ENCODE data around the gene TBC1D9. TPM values are rescaled to one million over a fixed set of nuclear protein-coding genes. Genes with fewer than 3 reads are reported as not detected.
"Not testable (repeated sequence)": the region's sequence is repeated elsewhere in the genome, so short reads cannot be mapped to it uniquely, and the experiment has no call there.

TBC1D9 gene
- polyA plus RNA-seq, 1 of the 3 experiments (the other 2 are of a cell fraction): 13.5 TPM

GRCh38 chr4:140748171-140748570 is 8.0 kb downstream of the TBC1D9 start:
- Histone ChIP-seq H3K79me2 (ENCODE audit: insufficient read depth) (peaks cover 92% of the 10 kb centered on the region), H2AFZ (ENCODE audit: low read depth) (no peak overlapping the region), H3K27me3 (ENCODE audit: insufficient read depth) (no peaks in the 10 kb centered on the region), H3K9me2 (no peaks in the 10 kb centered on the region), H3K36me3 (replicated peaks in 1 of 2; ENCODE audit: control insufficient read depth in 1 of 2, insufficient read depth in 2 of 2, low read length in 1 of 2) (peaks cover 0 to 23% of the 10 kb centered on the region in 2 experiments), H3F3A (replicated peaks; ENCODE audit: insufficient read depth) (peaks cover 7% of the 10 kb centered on the region), H4K20me1 (ENCODE audit: insufficient read depth) (no peaks in the 10 kb centered on the region), H3K27ac (ENCODE audit: low read depth in 2 of 2, low read length in 1 of 2) (no peak overlapping the region), H3K4me2 (no peak overlapping the region), H3K9me3 (peaks cover 19% of the 10 kb centered on the region), H3K4me3 (ENCODE audit: low read depth in 2 of 2, low read length in 1 of 2) (no peak overlapping the region), H3K4me1 (ENCODE audit: control insufficient read depth in 1 of 2, insufficient read depth in 2 of 2, low read depth in 1 of 2, low read length in 1 of 2) (peaks cover 11 to 12% of the 10 kb centered on the region in 2 experiments), H3K9ac (no peak overlapping the region)
- DNase-seq: no peak
- no peak for TF ChIP-seq CTCF (IDR thresholded peaks at IDR 0.05)
- no peak for TF ChIP-seq NFIC (IDR thresholded peaks at IDR 0.05; ENCODE audit: borderline replicate concordance)
- no peak for TF ChIP-seq NRF1 (IDR thresholded peaks at IDR 0.05; ENCODE audit: low read depth, low read length)
- no peak for TF ChIP-seq SMC3 (IDR thresholded peaks at IDR 0.05; ENCODE audit: low read depth, low read length)
- no peak for TF ChIP-seq USF2 (IDR thresholded peaks at IDR 0.05; ENCODE audit: borderline replicate concordance, low read depth, low read length)
- TF ChIP-seq RFX5 (IDR thresholded peaks at IDR 0.05; ENCODE audit: low read length): no peak
- no peak for TF ChIP-seq MAX (IDR thresholded peaks at IDR 0.05; ENCODE audit: low read depth)
- TF ChIP-seq JUND (IDR thresholded peaks at IDR 0.05): no peak
- no peak for TF ChIP-seq SIN3A (IDR thresholded peaks at IDR 0.05; ENCODE audit: borderline replicate concordance, low read depth, low read length)
- no peak for TF ChIP-seq MEF2A (IDR thresholded peaks at IDR 0.05; ENCODE audit: borderline replicate concordance, low read depth)
- WGBS (ENCODE audit: low lambda C conversion rate): 94% methylated on average over 1 of the region's 1 CpG
- POLR2A ChIA-PET: no interaction called here
- CTCF ChIA-PET: interaction anchor here (0.7 to 1.1 kb wide), 2 partner anchors 8 to 362 kb away, joined by 3 read pairs; partner anchors contain the start of gene TBC1D9

GRCh38 chr4:140746546-140746945 is 9.6 kb downstream of the TBC1D9 start:
- Histone ChIP-seq H3F3A (replicated peaks; ENCODE audit: insufficient read depth) (peaks cover 15% of the 10 kb centered on the region), H3K36me3 (replicated peaks in 1 of 2; ENCODE audit: control insufficient read depth in 1 of 2, insufficient read depth in 2 of 2, low read length in 1 of 2) (peaks cover 0 to 23% of the 10 kb centered on the region in 2 experiments), H3K4me1 (ENCODE audit: control insufficient read depth in 1 of 2, insufficient read depth in 2 of 2, low read depth in 1 of 2, low read length in 1 of 2) (peaks cover 14 to 16% of the 10 kb centered on the region in 2 experiments), H3K9me3 (peaks cover 19% of the 10 kb centered on the region), H3K79me2 (ENCODE audit: insufficient read depth) (peaks cover 82% of the 10 kb centered on the region)
- H3K4me3 ChIP-seq (ENCODE audit: low read depth in 2 of 2, low read length in 1 of 2); DNase-seq; H3K27ac ChIP-seq (ENCODE audit: low read depth in 2 of 2, low read length in 1 of 2); H3K9ac ChIP-seq; POLR2A ChIA-PET; H3K9me2 ChIP-seq; H2AFZ ChIP-seq (ENCODE audit: low read depth); H3K4me2 ChIP-seq; H4K20me1 ChIP-seq (ENCODE audit: insufficient read depth); H3K27me3 ChIP-seq (ENCODE audit: insufficient read depth); CTCF ChIA-PET: not testable (repeated sequence)
- WGBS (ENCODE audit: low lambda C conversion rate): 94% methylated on average over 7 of the region's 7 CpGs

All from SK-N-SH (cell line).